ENCODE data around the gene E2F6. TPM values are rescaled to one million over a fixed set of nuclear protein-coding genes. Genes with fewer than 3 reads are reported as not detected.

E2F6 gene
- total and polyA plus RNA-seq, 2 of the 13 experiments (the other 11 are each of a cell fraction or from before 2014, with no cell fraction given) = 27.3 to 36.0 TPM

DNA sequence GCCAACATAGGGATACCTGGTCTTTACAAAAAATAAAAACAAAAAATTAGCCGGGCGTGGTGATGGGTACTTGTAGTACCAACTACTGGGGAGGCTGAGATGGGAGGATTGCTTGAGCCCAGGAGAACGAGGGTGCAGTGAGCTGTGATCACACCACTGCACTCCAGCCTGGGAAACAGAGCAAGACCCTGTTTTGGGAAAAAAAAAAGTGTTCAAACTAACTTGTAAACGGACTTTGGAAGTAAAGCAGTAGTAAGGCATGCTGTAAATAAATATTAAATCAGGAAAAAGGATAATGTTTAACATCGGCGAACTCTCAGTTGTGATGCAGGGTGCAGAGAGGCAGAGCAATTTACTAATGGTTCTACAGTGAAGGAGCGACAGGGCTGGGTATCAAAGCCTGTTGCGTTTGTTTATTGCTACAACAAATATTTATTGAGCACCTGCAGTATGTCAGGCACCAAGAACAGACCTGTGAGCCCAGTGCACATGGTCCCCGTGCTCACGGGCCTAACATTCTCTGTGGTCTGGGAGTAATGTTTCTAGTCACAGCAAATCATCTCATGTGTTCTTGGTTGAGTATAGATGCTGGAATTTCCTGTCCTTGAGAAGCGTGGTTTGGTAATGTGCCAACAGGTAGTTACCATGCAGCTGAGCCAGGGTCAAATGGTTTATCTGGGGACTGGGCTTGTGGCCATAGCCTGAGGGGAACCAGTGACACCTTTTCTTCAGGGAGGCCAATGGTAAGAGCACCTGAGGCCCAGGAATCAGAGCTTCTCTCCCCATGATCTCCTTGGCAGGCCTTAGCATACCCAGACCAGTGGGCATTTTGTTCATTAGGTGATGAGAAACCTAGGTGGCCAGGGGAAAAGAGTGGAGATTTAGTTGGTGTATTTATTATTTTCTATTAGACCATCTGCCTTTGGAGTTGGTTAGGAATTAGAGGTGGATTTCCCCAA is 40.0 kb upstream of the E2F6 start (continued):
- TF ChIP-seq, protein P1, sequence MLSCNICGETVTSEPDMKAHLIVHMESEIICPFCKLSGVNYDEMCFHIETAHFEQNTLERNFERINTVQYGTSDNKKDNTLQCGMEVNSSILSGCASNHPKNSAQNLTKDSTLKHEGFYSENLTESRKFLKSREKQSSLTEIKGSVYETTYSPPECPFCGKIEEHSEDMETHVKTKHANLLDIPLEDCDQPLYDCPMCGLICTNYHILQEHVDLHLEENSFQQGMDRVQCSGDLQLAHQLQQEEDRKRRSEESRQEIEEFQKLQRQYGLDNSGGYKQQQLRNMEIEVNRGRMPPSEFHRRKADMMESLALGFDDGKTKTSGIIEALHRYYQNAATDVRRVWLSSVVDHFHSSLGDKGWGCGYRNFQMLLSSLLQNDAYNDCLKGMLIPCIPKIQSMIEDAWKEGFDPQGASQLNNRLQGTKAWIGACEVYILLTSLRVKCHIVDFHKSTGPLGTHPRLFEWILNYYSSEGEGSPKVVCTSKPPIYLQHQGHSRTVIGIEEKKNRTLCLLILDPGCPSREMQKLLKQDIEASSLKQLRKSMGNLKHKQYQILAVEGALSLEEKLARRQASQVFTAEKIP (CRISPR knock-in tag; IDR thresholded peaks at IDR 0.05; ENCODE audit: borderline replicate concordance) = no peak
- TF ChIP-seq, protein P2, sequence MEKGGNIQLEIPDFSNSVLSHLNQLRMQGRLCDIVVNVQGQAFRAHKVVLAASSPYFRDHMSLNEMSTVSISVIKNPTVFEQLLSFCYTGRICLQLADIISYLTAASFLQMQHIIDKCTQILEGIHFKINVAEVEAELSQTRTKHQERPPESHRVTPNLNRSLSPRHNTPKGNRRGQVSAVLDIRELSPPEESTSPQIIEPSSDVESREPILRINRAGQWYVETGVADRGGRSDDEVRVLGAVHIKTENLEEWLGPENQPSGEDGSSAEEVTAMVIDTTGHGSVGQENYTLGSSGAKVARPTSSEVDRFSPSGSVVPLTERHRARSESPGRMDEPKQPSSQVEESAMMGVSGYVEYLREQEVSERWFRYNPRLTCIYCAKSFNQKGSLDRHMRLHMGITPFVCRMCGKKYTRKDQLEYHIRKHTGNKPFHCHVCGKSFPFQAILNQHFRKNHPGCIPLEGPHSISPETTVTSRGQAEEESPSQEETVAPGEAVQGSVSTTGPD (CRISPR knock-in tag; IDR thresholded peaks at IDR 0.05) = peak; percentile 91
- TF ChIP-seq STAT5B (CRISPR knock-in tag; IDR thresholded peaks at IDR 0.05) = no peak
- TF ChIP-seq, protein P3, sequence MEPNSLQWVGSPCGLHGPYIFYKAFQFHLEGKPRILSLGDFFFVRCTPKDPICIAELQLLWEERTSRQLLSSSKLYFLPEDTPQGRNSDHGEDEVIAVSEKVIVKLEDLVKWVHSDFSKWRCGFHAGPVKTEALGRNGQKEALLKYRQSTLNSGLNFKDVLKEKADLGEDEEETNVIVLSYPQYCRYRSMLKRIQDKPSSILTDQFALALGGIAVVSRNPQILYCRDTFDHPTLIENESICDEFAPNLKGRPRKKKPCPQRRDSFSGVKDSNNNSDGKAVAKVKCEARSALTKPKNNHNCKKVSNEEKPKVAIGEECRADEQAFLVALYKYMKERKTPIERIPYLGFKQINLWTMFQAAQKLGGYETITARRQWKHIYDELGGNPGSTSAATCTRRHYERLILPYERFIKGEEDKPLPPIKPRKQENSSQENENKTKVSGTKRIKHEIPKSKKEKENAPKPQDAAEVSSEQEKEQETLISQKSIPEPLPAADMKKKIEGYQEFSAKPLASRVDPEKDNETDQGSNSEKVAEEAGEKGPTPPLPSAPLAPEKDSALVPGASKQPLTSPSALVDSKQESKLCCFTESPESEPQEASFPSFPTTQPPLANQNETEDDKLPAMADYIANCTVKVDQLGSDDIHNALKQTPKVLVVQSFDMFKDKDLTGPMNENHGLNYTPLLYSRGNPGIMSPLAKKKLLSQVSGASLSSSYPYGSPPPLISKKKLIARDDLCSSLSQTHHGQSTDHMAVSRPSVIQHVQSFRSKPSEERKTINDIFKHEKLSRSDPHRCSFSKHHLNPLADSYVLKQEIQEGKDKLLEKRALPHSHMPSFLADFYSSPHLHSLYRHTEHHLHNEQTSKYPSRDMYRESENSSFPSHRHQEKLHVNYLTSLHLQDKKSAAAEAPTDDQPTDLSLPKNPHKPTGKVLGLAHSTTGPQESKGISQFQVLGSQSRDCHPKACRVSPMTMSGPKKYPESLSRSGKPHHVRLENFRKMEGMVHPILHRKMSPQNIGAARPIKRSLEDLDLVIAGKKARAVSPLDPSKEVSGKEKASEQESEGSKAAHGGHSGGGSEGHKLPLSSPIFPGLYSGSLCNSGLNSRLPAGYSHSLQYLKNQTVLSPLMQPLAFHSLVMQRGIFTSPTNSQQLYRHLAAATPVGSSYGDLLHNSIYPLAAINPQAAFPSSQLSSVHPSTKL (CRISPR knock-in tag; IDR thresholded peaks at IDR 0.05) = peak; percentile 93
- TF ChIP-seq ZNF746 (CRISPR knock-in tag; IDR thresholded peaks at IDR 0.05) = peak; percentile 76
- peak; percentile 84 for TF ChIP-seq FOSL2 (CRISPR knock-in tag; IDR thresholded peaks at IDR 0.05)
- TF ChIP-seq ZNF296 (CRISPR knock-in tag; conservative IDR thresholded peaks at IDR 0.05) = no peak
- no peak; the same call in 1 of the 2 replicates for TF ChIP-seq KDM5B (CRISPR knock-in tag; IDR thresholded peaks at IDR 0.05; ENCODE audit: borderline replicate concordance)
- no peak for TF ChIP-seq ZNF496 (CRISPR knock-in tag; IDR thresholded peaks at IDR 0.05; ENCODE audit: insufficient replicate concordance)
- no peak for TF ChIP-seq TBP (CRISPR knock-in tag; IDR thresholded peaks at IDR 0.05)
- TF ChIP-seq FOXA3 (CRISPR knock-in tag; IDR thresholded peaks at IDR 0.05) = peak; percentile 90
- TF ChIP-seq ZNF83 (CRISPR knock-in tag; IDR thresholded peaks at IDR 0.05; ENCODE audit: borderline replicate concordance) = 0 out of 2 replicates have a peak, but pooled peaks have one; percentile 65
- TF ChIP-seq, protein P4, sequence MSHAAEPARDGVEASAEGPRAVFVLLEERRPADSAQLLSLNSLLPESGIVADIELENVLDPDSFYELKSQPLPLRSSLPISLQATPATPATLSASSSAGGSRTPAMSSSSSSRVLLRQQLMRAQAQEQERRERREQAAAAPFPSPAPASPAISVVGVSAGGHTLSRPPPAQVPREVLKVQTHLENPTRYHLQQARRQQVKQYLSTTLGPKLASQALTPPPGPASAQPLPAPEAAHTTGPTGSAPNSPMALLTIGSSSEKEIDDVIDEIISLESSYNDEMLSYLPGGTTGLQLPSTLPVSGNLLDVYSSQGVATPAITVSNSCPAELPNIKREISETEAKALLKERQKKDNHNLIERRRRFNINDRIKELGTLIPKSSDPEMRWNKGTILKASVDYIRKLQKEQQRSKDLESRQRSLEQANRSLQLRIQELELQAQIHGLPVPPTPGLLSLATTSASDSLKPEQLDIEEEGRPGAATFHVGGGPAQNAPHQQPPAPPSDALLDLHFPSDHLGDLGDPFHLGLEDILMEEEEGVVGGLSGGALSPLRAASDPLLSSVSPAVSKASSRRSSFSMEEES (CRISPR knock-in tag; IDR thresholded peaks at IDR 0.05) = peak; percentile 80
- peak; percentile 74 for TF ChIP-seq MIXL1 (CRISPR knock-in tag; IDR thresholded peaks at IDR 0.05)
- TF ChIP-seq ZNF589 (CRISPR knock-in tag; conservative IDR thresholded peaks at IDR 0.05) = peak; percentile 89; the same call in 1 of the 2 replicates
- TF ChIP-seq CCAR2 (optimal IDR thresholded peaks at IDR 0.05; ENCODE audit: low read depth, low read length) = no peak
- TF ChIP-seq, protein P5, sequence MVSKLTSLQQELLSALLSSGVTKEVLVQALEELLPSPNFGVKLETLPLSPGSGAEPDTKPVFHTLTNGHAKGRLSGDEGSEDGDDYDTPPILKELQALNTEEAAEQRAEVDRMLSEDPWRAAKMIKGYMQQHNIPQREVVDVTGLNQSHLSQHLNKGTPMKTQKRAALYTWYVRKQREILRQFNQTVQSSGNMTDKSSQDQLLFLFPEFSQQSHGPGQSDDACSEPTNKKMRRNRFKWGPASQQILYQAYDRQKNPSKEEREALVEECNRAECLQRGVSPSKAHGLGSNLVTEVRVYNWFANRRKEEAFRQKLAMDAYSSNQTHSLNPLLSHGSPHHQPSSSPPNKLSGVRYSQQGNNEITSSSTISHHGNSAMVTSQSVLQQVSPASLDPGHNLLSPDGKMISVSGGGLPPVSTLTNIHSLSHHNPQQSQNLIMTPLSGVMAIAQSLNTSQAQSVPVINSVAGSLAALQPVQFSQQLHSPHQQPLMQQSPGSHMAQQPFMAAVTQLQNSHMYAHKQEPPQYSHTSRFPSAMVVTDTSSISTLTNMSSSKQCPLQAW (CRISPR knock-in tag; IDR thresholded peaks at IDR 0.05) = peak; percentile 98
- TF ChIP-seq ZNF446 (CRISPR knock-in tag; IDR thresholded peaks at IDR 0.05) = no peak

All from HepG2 (cell line).